Vagina (tissue), 2 donors: ENCODE data around the gene PAPPA.

Experiments used
- POLR2A ChIP-seq, 2 donors: fragments of 450-650 bp; IDR thresholded peaks; one replicate each; pipeline ENCODE4 v1.6.1; 2017; ENCODE audit warnings: antibody characterized with exemption in 2 of 2, mild to moderate bottlenecking in 2 of 2, moderate library complexity in 2 of 2
- POLR2AphosphoS5 ChIP-seq, 2 donors: sonication (generic); formaldehyde crosslinking; IDR thresholded peaks; one replicate each; pipeline ENCODE4 v1.9.0; 2017; ENCODE audit warnings: antibody characterized with exemption in 2 of 2, mild to moderate bottlenecking in 2 of 2, low read depth in 1 of 2; ENCODE audit not compliant: insufficient read depth in 1 of 2
- TF ChIP-seq, protein P1 (sequence below), 3 experiments: fragments of 450-650 bp in 2 of 3; fragments of 200-600 bp in 1 of 3; sonication (generic) in 1 of 3; IDR thresholded peaks; one replicate each; pipeline ENCODE4 v1.5.1; 2017 to 2019; ENCODE audit warnings: antibody characterized with exemption in 3 of 3, mild to moderate bottlenecking in 2 of 3, moderate library complexity in 2 of 3

DNA sequence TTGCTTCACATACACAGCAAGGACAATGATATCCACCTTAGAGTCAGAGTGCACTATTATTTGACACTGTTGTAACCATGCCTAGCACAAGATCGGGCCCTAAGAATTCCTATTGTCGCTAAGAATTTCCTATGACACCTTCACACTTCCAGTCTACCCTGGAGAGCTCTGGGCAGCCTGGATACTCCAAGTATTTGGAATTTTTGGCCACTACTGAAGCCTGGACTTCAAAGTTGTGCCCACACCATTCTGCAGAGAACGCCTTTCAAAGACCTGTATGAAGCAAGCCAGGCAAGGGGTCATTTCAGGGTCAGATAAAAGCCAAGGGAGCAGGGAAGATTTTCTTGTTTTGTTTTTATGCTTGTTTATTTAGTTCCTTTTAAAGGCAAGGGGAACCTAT lies 179.7 kb downstream of the PAPPA start:
- TF ChIP-seq POLR2AphosphoS5 (IDR thresholded peaks at IDR 0.05; ENCODE audit: insufficient read depth in 1 of 2, low read depth in 1 of 2) (no peak), POLR2A (IDR thresholded peaks at IDR 0.05) (no peak)
- TF ChIP-seq, protein P1, sequence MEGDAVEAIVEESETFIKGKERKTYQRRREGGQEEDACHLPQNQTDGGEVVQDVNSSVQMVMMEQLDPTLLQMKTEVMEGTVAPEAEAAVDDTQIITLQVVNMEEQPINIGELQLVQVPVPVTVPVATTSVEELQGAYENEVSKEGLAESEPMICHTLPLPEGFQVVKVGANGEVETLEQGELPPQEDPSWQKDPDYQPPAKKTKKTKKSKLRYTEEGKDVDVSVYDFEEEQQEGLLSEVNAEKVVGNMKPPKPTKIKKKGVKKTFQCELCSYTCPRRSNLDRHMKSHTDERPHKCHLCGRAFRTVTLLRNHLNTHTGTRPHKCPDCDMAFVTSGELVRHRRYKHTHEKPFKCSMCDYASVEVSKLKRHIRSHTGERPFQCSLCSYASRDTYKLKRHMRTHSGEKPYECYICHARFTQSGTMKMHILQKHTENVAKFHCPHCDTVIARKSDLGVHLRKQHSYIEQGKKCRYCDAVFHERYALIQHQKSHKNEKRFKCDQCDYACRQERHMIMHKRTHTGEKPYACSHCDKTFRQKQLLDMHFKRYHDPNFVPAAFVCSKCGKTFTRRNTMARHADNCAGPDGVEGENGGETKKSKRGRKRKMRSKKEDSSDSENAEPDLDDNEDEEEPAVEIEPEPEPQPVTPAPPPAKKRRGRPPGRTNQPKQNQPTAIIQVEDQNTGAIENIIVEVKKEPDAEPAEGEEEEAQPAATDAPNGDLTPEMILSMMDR (IDR thresholded peaks at IDR 0.05), result no peak
